D721Med (cell line): ENCODE results near the gene CLHC1.

ENCODE experiments used
- DNase-seq: peaks from one replicate; pipeline ENCODE4 v3.0.0; 2011; ENCODE audit warnings: low spot score; ENCODE audit not compliant: insufficient read length
- FAIRE-seq: peaks from 2 replicates; lab custom pipeline; 2011; peaks lifted over from hg19 to GRCh38; lab: Jason Lieb, UNC
- CTCF ChIP-seq: IDR thresholded peaks from 2 replicates; pipeline ENCODE4 v1.5.1; 2012; ENCODE audit warnings: mild to moderate bottlenecking, control low read depth; ENCODE audit not compliant: insufficient read depth; ENCODE audit errors: missing control alignments

The CLHC1 gene

GRCh38 chr2:55155206-55155605 is 76.9 kb downstream of the CLHC1 start:
- DNase-seq: no peak
- no peak for TF ChIP-seq CTCF
- no peak for FAIRE-seq

- DNase-seq (no peak), FAIRE-seq (no peak)
- no peak for TF ChIP-seq CTCF
Observed at GRCh38 chr2:55154525-55155030, 77.5 kb downstream of the CLHC1 start.

- FAIRE-seq: no peak
- TF ChIP-seq CTCF: no peak
Observed at GRCh38 chr2:55153584-55154299, 78.4 kb downstream of the CLHC1 start.

GRCh38 chr2:55152475-55153412 is 79.3 kb downstream of the CLHC1 start:
- DNase-seq (no peak), FAIRE-seq (no peak)
- TF ChIP-seq CTCF: no peak

More at GRCh38 chr2:55153584-55154299, 78.4 kb downstream of the CLHC1 start:
- no peak for DNase-seq

- FAIRE-seq (no peak), DNase-seq (no peak)
- TF ChIP-seq CTCF: no peak
Observed at GRCh38 chr2:55151733-55152433, 80.2 kb downstream of the CLHC1 start.

GRCh38 chr2:55150834-55151233 is 81.3 kb downstream of the CLHC1 start:
- TF ChIP-seq CTCF: no peak
- DNase-seq: no peak
- no peak for FAIRE-seq
